Stimulated activated naive CD8-positive, alpha-beta T cell treated with anti-CD3 and anti-CD28 coated beads, Interleukin-15, Interleukin-2, amounts not matched to agents 100 U/mL and 50 U/mL, for 24 hours (primary cell): ENCODE measurements around the gene SLC39A6.
"Not testable (repeated sequence)": the region's sequence is repeated elsewhere in the genome, so short reads cannot be mapped to it uniquely, and the experiment has no call there.

Experiments
- ATAC-seq: fragments of 150-1000 bp; cut with Tn5 transposase; one replicate; pipeline ENCODE4 v1.10.0; 2021
- DNase-seq: peaks from one replicate; pipeline ENCODE4 v3.0.0; 2021

The SLC39A6 gene

GRCh38 chr18:36129300-36130038, at the start of gene SLC39A6, which contains the start of gene ELP2:
TSS of gene SLC39A6 (minus strand) at chr18:36129340. CDS start at chr18:36127007, 2,333 bp downstream.
TSS of gene ELP2 (plus strand) at chr18:36129899. CDS start at chr18:36129934, 35 bp downstream.
- DNase-seq (peak; percentile 98), ATAC-seq (peak; percentile 94)

- DNase-seq (no peak), ATAC-seq (no peak)
Measured at GRCh38 chr18:36177913-36178312, 48.8 kb upstream of the SLC39A6 start.

- ATAC-seq (no peak), DNase-seq (no peak)
Measured at GRCh38 chr18:36176711-36177110, 47.6 kb upstream of the SLC39A6 start.

GRCh38 chr18:36176177-36176584, 47.0 kb upstream of the SLC39A6 start:
- no peak for ATAC-seq
- DNase-seq = no peak

GRCh38 chr18:36175481-36175880, 46.3 kb upstream of the SLC39A6 start:
- ATAC-seq (no peak), DNase-seq (no peak)

GRCh38 chr18:36169938-36170337, 40.8 kb upstream of the SLC39A6 start:
- no peak for DNase-seq
- no peak for ATAC-seq

- not testable (repeated sequence) for ATAC-seq, DNase-seq
Measured at GRCh38 chr18:36168296-36168695, 39.2 kb upstream of the SLC39A6 start.

- DNase-seq = no peak
- no peak for ATAC-seq
Measured at GRCh38 chr18:36167692-36168218, 38.6 kb upstream of the SLC39A6 start.

- DNase-seq = no peak
Measured at GRCh38 chr18:36162981-36163380, 33.8 kb upstream of the SLC39A6 start.

GRCh38 chr18:36160959-36161371, 31.8 kb upstream of the SLC39A6 start:
- DNase-seq (no peak), ATAC-seq (no peak)

More at GRCh38 chr18:36162981-36163380, 33.8 kb upstream of the SLC39A6 start:
- ATAC-seq = no peak

GRCh38 chr18:36158266-36158867, 29.2 kb upstream of the SLC39A6 start:
- ATAC-seq (no peak), DNase-seq (no peak)

GRCh38 chr18:36157441-36157840, 28.3 kb upstream of the SLC39A6 start:
- DNase-seq (no peak), ATAC-seq (no peak)

GRCh38 chr18:36155851-36156757, 27.0 kb upstream of the SLC39A6 start:
- ATAC-seq = no peak

GRCh38 chr18:36153771-36154170, 24.6 kb upstream of the SLC39A6 start:
- no peak for ATAC-seq
- no peak for DNase-seq

More at GRCh38 chr18:36155851-36156757, 27.0 kb upstream of the SLC39A6 start:
- DNase-seq = no peak

- ATAC-seq = no peak
- DNase-seq = no peak
Measured at GRCh38 chr18:36153203-36153602, 24.1 kb upstream of the SLC39A6 start.

- ATAC-seq (no peak), DNase-seq (no peak)
Measured at GRCh38 chr18:36152781-36153180, 23.6 kb upstream of the SLC39A6 start.

- ATAC-seq (no peak), DNase-seq (no peak)
Measured at GRCh38 chr18:36149514-36150289, 20.6 kb upstream of the SLC39A6 start.

GRCh38 chr18:36143391-36143790, 14.3 kb upstream of the SLC39A6 start:
- DNase-seq (no peak), ATAC-seq (no peak)

GRCh38 chr18:36142751-36143150, 13.6 kb upstream of the SLC39A6 start:
- no peak for ATAC-seq

GRCh38 chr18:36141576-36141975, 12.4 kb upstream of the SLC39A6 start:
- ATAC-seq = no peak
- DNase-seq = no peak

More at GRCh38 chr18:36142751-36143150, 13.6 kb upstream of the SLC39A6 start:
- no peak for DNase-seq

- no peak for ATAC-seq
- DNase-seq = no peak
Measured at GRCh38 chr18:36139245-36139644, 10.1 kb upstream of the SLC39A6 start.
